ENCODE results near the gene MPDZ. TPM values are rescaled to one million over a fixed set of nuclear protein-coding genes. Genes with fewer than 3 reads are reported as not detected.

MPDZ gene
- total and polyA plus RNA-seq, 2 of the 4 experiments (the other 2 are of a cell fraction): 18.8 to 39.3 TPM

DNA sequence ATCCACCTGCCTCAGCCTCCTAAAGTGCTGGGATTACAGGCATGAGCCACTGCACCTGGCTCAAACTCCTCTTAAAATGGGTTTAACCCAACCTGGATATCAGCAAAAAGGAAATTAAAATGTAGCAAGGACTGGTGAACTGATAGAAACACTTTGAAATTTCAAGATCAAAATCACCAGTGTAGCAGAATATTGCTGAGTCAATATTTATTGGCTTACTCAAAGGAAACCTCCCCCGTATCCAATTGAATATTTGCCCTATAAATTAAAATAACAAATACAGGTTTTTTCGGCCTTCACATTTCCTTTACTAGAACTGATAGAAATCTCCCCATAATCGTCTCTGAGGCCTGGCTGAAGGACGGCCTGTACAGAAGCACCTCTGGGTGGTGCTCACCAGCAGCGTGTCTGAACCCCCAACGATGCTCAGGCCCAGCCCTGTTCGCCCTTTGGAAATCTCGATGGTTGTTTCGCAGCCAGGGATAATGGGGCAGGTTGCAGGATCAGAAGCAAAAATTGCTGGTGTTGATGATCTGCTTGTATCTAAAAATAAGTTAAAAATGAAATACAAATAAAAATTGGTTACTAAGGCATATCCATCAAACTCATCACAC, 156.6 kb downstream of the MPDZ start:
- 79% methylated on average over 3 of the region's 9 CpGs; no CpG with 5 or more reads in 1 of the 2 experiments for WGBS, 2 experiments (ENCODE audit: extremely low coverage in 2 of 2, insufficient read length in 1 of 2)
- dilution Hi-C loops (cut with HindIII; ENCODE audit: low sequenced_read_pairs, unreplicated experiment): no loop called here
- no peak overlapping the region for H2BK20ac ChIP-seq (ENCODE audit: low read depth, low read length)
- no peak overlapping the region for H4K8ac ChIP-seq (ENCODE audit: low read depth in 2 of 2, low read length in 2 of 2)
- BruUV-seq (replicated peaks): no TSS peak
- no peak overlapping the region for H3K9ac ChIP-seq (ENCODE audit: low read depth, low read length)
- H3K27ac ChIP-seq (ENCODE audit: insufficient read depth, low read length): no peak overlapping the region
- no peak overlapping the region for H4K91ac ChIP-seq (ENCODE audit: insufficient read depth, low read depth, low read length)
- H4K20me1 ChIP-seq (ENCODE audit: insufficient read depth, low read length): no peaks in the 10 kb centered on the region
- ChIA-PET CTCF (interaction anchor here (0.7 kb wide), 1 partner anchor 11 kb away, joined by 3 read pairs; no protein-coding TSS in a partner anchor), POLR2A (ENCODE audit: unreplicated experiment) (no interaction called here)
- no peaks in the 10 kb centered on the region for H3K79me1 ChIP-seq (ENCODE audit: low read depth in 1 of 2, low read length in 2 of 2)
- no peak overlapping the region for H3K4ac ChIP-seq (ENCODE audit: low read depth, low read length)
- no peaks in the 10 kb centered on the region for H3K27me3 ChIP-seq (ENCODE audit: control insufficient read depth, insufficient read depth, low read length)
- no peak overlapping the region for H2AK5ac ChIP-seq (ENCODE audit: low read depth, low read length)
- peaks cover 3% of the 10 kb centered on the region; the same call in 1 of the 2 replicates for H3K4me1 ChIP-seq (ENCODE audit: control insufficient read depth, insufficient read depth, low read length)
- H3K14ac ChIP-seq (replicated peaks; ENCODE audit: low read depth, low read length): no peak overlapping the region
- no peak overlapping the region for H3K56ac ChIP-seq (ENCODE audit: extremely low read depth, insufficient read depth, low read length)
- in situ Hi-C loops (cut with MboI; ENCODE audit: low sequenced_read_pairs): no loop called here
- DNase-seq (no peak), ATAC-seq (ENCODE audit: low read depth) (no peak)
- intact Hi-C loops (cut with micrococcal nuclease): loop anchor here (10.0 kb wide), 1 partner anchor 152 kb away; the partner anchor contains the start of gene MPDZ
- H2BK15ac ChIP-seq (ENCODE audit: low read depth, low read length): no peak overlapping the region
- H2AFZ ChIP-seq (replicated peaks; ENCODE audit: low read length, poor library complexity): no peak overlapping the region
- H2AK9ac ChIP-seq (replicated peaks; ENCODE audit: low read depth, low read length, poor library complexity): no peak overlapping the region
- no peaks in the 10 kb centered on the region for H3K9me3 ChIP-seq (ENCODE audit: control insufficient read depth, insufficient read depth, low read length)
- TF ChIP-seq MAFK (IDR thresholded peaks at IDR 0.05; ENCODE audit: low read depth, low read length) (peak; percentile 70), BHLHE40 (IDR thresholded peaks at IDR 0.05; ENCODE audit: low read depth, low read length) (no peak)
- no peak overlapping the region for H3K4me2 ChIP-seq (ENCODE audit: low read depth, low read length)
- no peak overlapping the region for H2BK120ac ChIP-seq (ENCODE audit: low read depth, low read length)
- H3K23ac ChIP-seq (ENCODE audit: low read depth, low read length): no peak overlapping the region
- H2BK5ac ChIP-seq (ENCODE audit: low read depth, low read length, poor library complexity, severe bottlenecking): no peak overlapping the region
- peaks cover 24% of the 10 kb centered on the region for H3K36me3 ChIP-seq (ENCODE audit: control insufficient read depth, insufficient read depth, low read length)
- peaks cover 3% of the 10 kb centered on the region; the same call in 1 of the 2 replicates for H3K9me1 ChIP-seq (ENCODE audit: insufficient read depth, low read length)
- H3K18ac ChIP-seq (ENCODE audit: low read depth, low read length): no peak overlapping the region
- no peak overlapping the region for H3K4me3 ChIP-seq (ENCODE audit: insufficient read depth, low read depth, low read length)
- H4K5ac ChIP-seq (ENCODE audit: low read depth, low read length): no peak overlapping the region
